ENCODE results near the gene EML2. TPM values are rescaled to one million over a fixed set of nuclear protein-coding genes. Genes with fewer than 3 reads are reported as not detected.

EML2 gene
- total and polyA plus RNA-seq, 10 of the 15 experiments (the other 5 are each of a cell fraction or from before 2014, with no cell fraction given) = 1.6 to 64.0 (median 27.5) TPM

- TF ChIP-seq, protein P1, sequence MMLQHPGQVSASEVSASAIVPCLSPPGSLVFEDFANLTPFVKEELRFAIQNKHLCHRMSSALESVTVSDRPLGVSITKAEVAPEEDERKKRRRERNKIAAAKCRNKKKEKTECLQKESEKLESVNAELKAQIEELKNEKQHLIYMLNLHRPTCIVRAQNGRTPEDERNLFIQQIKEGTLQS (IDR thresholded peaks at IDR 0.05; ENCODE audit: borderline replicate concordance, extremely low read depth, low read depth, low read length) = no peak
- TF ChIP-seq GABPA (IDR thresholded peaks at IDR 0.05; ENCODE audit: low read depth) (no peak), CBX3 (IDR thresholded peaks at IDR 0.05; ENCODE audit: borderline replicate concordance, low read depth) (no peak), SMAD1 (IDR thresholded peaks at IDR 0.05; ENCODE audit: low read depth, partially characterized antibody) (no peak), EZH2 (IDR thresholded peaks at IDR 0.05; ENCODE audit: borderline replicate concordance, control insufficient read depth, low read depth, low read length) (no peak), MYC (IDR thresholded peaks at IDR 0.05; ENCODE audit: insufficient read depth, insufficient read length, insufficient replicate concordance, low read length, severe bottlenecking) (no peak), POLR2A (IDR thresholded peaks at IDR 0.05; ENCODE audit: low read depth, low read length) (no peak)
- TF ChIP-seq, protein P2, sequence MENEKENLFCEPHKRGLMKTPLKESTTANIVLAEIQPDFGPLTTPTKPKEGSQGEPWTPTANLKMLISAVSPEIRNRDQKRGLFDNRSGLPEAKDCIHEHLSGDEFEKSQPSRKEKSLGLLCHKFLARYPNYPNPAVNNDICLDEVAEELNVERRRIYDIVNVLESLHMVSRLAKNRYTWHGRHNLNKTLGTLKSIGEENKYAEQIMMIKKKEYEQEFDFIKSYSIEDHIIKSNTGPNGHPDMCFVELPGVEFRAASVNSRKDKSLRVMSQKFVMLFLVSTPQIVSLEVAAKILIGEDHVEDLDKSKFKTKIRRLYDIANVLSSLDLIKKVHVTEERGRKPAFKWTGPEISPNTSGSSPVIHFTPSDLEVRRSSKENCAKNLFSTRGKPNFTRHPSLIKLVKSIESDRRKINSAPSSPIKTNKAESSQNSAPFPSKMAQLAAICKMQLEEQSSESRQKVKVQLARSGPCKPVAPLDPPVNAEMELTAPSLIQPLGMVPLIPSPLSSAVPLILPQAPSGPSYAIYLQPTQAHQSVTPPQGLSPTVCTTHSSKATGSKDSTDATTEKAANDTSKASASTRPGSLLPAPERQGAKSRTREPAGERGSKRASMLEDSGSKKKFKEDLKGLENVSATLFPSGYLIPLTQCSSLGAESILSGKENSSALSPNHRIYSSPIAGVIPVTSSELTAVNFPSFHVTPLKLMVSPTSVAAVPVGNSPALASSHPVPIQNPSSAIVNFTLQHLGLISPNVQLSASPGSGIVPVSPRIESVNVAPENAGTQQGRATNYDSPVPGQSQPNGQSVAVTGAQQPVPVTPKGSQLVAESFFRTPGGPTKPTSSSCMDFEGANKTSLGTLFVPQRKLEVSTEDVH (IDR thresholded peaks at IDR 0.05; ENCODE audit: low read depth, partially characterized antibody) = no peak
- TF ChIP-seq, protein P3, sequence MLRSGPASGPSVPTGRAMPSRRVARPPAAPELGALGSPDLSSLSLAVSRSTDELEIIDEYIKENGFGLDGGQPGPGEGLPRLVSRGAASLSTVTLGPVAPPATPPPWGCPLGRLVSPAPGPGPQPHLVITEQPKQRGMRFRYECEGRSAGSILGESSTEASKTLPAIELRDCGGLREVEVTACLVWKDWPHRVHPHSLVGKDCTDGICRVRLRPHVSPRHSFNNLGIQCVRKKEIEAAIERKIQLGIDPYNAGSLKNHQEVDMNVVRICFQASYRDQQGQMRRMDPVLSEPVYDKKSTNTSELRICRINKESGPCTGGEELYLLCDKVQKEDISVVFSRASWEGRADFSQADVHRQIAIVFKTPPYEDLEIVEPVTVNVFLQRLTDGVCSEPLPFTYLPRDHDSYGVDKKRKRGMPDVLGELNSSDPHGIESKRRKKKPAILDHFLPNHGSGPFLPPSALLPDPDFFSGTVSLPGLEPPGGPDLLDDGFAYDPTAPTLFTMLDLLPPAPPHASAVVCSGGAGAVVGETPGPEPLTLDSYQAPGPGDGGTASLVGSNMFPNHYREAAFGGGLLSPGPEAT (IDR thresholded peaks at IDR 0.05; ENCODE audit: low read depth) = no peak
These were observed 70.5 kb downstream of the EML2 start (continued) for GRCh38 chr19:45568732-45569131.

All from GM12878 (cell line).